Measurements from ENCODE around the gene MT3. TPM values are rescaled to one million over a fixed set of nuclear protein-coding genes. Genes with fewer than 3 reads are reported as not detected.

MT3 gene
- total RNA-seq, 1 experiment from 2014 or later, result not detected

DNA sequence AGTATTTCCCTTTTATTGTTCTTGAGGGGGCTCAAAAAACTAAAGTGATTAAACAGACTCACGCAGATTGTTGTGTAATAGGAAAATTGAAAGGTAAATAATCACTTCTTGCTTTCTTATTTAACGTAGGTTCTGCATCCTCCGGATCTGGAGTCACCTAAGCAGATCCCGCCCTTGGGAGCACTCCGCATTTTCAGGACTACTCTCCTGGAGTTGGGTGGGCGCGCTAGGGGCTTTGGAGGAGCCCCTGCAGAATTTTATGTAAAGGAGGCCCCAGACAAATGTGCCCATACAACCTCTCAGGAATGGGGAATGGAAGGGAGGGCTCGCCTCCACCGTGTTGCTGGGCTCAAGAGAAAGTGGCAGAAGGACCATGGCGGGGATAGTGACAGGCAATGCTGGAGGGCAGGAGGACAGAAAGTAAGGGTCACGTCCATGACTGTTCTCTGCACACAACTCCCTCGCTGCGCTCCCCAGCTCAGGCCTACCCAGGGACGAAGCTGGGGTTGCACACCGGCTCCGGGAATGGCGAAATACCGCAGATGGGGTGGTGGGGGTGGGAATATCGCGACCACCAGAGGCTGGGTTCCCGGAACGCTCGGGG, 27.4 kb downstream of the MT3 start:
- DNase-seq (ENCODE audit: low read depth, low spot score) (no peak), ATAC-seq (no peak)
- in situ Hi-C loops (cut with HindIII; ENCODE audit: low pct_unique_long_range_greater_than_20kb, low sequenced_read_pairs) (no loop called here), intact Hi-C loops (cut with micrococcal nuclease; ENCODE audit: unreplicated experiment) (no loop called here)
- peak overlapping the region; percentile 93 for H3K27ac ChIP-seq (ENCODE audit: low read length)
- ChIA-PET POLR2A (no interaction called here), CTCF (interaction anchor here (0.7 kb wide), 1 partner anchor 102 kb away, joined by 8 read pairs; no protein-coding TSS in a partner anchor)
- peaks cover 48% of the 10 kb centered on the region for H3K4me1 ChIP-seq (ENCODE audit: control insufficient read depth, insufficient read depth, low read length)
- TF ChIP-seq, protein P1, sequence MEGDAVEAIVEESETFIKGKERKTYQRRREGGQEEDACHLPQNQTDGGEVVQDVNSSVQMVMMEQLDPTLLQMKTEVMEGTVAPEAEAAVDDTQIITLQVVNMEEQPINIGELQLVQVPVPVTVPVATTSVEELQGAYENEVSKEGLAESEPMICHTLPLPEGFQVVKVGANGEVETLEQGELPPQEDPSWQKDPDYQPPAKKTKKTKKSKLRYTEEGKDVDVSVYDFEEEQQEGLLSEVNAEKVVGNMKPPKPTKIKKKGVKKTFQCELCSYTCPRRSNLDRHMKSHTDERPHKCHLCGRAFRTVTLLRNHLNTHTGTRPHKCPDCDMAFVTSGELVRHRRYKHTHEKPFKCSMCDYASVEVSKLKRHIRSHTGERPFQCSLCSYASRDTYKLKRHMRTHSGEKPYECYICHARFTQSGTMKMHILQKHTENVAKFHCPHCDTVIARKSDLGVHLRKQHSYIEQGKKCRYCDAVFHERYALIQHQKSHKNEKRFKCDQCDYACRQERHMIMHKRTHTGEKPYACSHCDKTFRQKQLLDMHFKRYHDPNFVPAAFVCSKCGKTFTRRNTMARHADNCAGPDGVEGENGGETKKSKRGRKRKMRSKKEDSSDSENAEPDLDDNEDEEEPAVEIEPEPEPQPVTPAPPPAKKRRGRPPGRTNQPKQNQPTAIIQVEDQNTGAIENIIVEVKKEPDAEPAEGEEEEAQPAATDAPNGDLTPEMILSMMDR (IDR thresholded peaks at IDR 0.05), result no peak
- H3K4me3 ChIP-seq (ENCODE audit: low read depth in 2 of 2, low read length in 2 of 2), result peak overlapping the region; percentile 51 to 76
- H3K27me3 ChIP-seq (ENCODE audit: control insufficient read depth, insufficient read depth, low read length), result no peaks in the 10 kb centered on the region
- H3K36me3 ChIP-seq (ENCODE audit: control insufficient read depth, insufficient read depth, low read length), result no peaks in the 10 kb centered on the region
- no peaks in the 10 kb centered on the region for H3K9me3 ChIP-seq (ENCODE audit: control insufficient read depth, insufficient read depth, low read depth, low read length)
- BruUV-seq (replicated peaks), result no TSS peak

DNA sequence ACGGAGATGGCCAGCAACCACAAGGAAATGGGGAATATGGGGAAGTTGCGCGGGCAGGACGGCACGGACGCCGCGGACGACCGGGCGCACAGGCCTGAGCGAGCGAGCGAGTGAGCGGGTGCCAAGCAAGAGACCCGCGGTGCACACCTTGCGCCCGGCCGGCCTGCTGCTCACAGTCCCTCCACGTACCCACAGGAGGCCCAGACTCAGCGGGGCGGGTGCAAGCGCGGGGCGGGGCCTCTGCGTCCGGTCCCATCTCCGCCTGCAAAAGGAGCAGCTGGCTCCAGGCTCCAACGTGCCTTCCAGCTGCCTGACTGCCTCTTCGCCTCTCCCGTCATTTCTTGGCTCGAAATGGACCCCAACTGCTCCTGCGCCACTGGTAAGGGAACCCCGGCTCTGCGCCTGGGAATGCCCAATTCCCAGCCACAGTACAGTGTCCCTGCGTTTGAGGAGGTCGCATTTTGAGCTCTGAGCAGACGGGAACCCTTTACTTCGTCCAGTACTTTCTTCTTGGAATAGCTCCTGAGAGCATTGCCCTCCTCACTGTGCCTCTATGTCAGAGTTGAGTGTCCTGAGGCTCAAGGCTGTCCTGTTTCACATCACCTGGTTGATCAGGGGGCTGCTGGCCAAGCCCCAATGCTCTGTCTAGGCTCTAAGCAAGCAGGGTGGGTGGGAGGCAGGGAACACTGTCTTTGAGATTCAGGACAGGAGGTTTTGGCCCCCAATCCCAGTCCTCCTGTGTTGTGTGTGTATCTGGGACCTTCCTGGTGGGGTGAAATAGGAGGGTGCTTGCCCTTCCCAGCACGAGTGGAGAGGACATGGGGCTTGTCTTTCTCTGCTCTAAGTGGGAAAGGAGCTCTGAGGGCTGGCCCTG, 28.1 kb downstream of the MT3 start:
- Histone ChIP-seq H3K27me3 (ENCODE audit: control insufficient read depth, insufficient read depth, low read length) (no peaks in the 10 kb centered on the region), H3K4me3 (ENCODE audit: low read depth in 2 of 2, low read length in 2 of 2) (peak overlapping the region; percentile 51 to 76), H3K27ac (ENCODE audit: low read length) (peak overlapping the region; percentile 93), H3K9me3 (ENCODE audit: control insufficient read depth, insufficient read depth, low read depth, low read length) (no peaks in the 10 kb centered on the region), H3K36me3 (ENCODE audit: control insufficient read depth, insufficient read depth, low read length) (no peaks in the 10 kb centered on the region), H3K4me1 (ENCODE audit: control insufficient read depth, insufficient read depth, low read length) (peaks cover 41% of the 10 kb centered on the region)
- DNase-seq (ENCODE audit: low read depth, low spot score) (no peak), ATAC-seq (peak; percentile 89)
- intact Hi-C loops (cut with micrococcal nuclease; ENCODE audit: unreplicated experiment) (no loop called here), in situ Hi-C loops (cut with HindIII; ENCODE audit: low pct_unique_long_range_greater_than_20kb, low sequenced_read_pairs) (no loop called here)
- ChIA-PET CTCF (interaction anchor here (0.6 to 0.9 kb wide), 3 partner anchors 9 to 349 kb away, joined by 3 to 8 read pairs (median 5); partner anchors contain the start of gene MT2A), POLR2A (interaction anchor here (1.1 kb wide), 1 partner anchor 12 kb away, joined by 3 read pairs; no protein-coding TSS in a partner anchor)
- BruUV-seq (replicated peaks), result no TSS peak
- peak; percentile 63 for TF ChIP-seq POLR2AphosphoS5 (IDR thresholded peaks at IDR 0.05; ENCODE audit: low read depth, low read length)
- TF ChIP-seq, protein P1 (IDR thresholded peaks at IDR 0.05), result no peak
- TF ChIP-seq TCF7L2 (IDR thresholded peaks at IDR 0.05; ENCODE audit: low read depth, low read length), result no peak
- TF ChIP-seq SIN3A (IDR thresholded peaks at IDR 0.05; ENCODE audit: borderline replicate concordance, insufficient read depth, low read depth, low read length), result no peak
- TF ChIP-seq, protein P2, sequence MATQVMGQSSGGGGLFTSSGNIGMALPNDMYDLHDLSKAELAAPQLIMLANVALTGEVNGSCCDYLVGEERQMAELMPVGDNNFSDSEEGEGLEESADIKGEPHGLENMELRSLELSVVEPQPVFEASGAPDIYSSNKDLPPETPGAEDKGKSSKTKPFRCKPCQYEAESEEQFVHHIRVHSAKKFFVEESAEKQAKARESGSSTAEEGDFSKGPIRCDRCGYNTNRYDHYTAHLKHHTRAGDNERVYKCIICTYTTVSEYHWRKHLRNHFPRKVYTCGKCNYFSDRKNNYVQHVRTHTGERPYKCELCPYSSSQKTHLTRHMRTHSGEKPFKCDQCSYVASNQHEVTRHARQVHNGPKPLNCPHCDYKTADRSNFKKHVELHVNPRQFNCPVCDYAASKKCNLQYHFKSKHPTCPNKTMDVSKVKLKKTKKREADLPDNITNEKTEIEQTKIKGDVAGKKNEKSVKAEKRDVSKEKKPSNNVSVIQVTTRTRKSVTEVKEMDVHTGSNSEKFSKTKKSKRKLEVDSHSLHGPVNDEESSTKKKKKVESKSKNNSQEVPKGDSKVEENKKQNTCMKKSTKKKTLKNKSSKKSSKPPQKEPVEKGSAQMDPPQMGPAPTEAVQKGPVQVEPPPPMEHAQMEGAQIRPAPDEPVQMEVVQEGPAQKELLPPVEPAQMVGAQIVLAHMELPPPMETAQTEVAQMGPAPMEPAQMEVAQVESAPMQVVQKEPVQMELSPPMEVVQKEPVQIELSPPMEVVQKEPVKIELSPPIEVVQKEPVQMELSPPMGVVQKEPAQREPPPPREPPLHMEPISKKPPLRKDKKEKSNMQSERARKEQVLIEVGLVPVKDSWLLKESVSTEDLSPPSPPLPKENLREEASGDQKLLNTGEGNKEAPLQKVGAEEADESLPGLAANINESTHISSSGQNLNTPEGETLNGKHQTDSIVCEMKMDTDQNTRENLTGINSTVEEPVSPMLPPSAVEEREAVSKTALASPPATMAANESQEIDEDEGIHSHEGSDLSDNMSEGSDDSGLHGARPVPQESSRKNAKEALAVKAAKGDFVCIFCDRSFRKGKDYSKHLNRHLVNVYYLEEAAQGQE (IDR thresholded peaks at IDR 0.05; ENCODE audit: insufficient read depth in 1 of 2, low read depth in 2 of 2, low read length in 1 of 2), result 0 out of 4 replicates have a peak, but pooled peaks of 1 of the 2 experiments have one; percentile 21

All from Panc1 (cell line).